HG03025 (cell line): ENCODE results near the gene PLBD1.

Experiments
- ATAC-seq: cut with Tn5 transposase; IDR thresholded peaks from one replicate; pipeline ENCODE4 v1.9.1; 2021; ENCODE audit warnings: mild to moderate bottlenecking, moderate library complexity; ENCODE audit not compliant: unreplicated experiment, low FRiP score

The PLBD1 gene

DNA sequence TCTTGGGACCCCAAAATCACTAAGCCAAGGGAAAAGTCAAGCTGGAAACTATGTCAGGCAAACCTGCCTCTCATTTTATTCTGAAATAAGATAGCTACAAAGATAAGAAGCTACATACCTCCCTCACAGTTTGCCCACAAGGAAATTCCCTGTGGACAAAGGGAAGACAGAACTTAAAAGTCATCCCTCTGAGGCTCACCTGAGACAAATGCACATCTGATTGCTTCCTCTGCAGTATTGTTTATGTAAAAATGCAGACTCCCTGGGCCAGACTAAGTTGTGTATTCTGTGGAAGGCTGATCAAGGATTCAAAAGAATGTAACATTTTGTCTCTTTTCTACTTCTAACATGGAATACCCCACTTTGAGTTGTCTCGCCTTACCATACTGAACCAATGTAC, 2.5 kb upstream of the PLBD1 start:
- ATAC-seq, result no peak

DNA sequence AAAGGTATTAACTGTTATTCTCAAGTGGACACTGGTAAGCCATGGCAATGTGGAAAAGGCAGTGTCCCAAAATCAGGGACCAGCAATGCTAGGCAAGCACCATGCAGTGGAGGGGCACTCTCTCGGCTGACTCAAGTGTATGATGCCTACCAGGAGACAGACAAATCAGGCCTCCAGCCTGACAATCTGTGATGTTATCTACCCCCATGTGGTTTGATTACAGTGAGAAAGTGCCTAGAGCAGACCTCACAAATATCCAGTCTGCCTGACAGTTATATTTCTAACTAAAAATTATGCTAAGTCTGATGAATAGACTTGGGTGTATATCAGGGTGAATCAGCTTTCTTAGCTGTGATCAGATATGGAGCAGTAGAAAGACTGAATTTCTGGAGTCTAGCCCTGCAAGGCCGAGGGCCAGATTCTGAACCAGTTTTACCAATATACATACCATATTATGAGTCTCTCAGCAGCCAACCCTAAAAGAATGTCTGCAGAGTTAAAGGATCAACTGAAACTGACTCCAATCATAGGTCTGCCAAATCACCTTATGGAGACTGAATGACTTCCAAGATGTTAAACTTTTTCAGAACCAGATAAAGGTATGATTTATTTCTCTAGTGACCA, 3.2 kb downstream of the PLBD1 start:
- ATAC-seq, result no peak

DNA sequence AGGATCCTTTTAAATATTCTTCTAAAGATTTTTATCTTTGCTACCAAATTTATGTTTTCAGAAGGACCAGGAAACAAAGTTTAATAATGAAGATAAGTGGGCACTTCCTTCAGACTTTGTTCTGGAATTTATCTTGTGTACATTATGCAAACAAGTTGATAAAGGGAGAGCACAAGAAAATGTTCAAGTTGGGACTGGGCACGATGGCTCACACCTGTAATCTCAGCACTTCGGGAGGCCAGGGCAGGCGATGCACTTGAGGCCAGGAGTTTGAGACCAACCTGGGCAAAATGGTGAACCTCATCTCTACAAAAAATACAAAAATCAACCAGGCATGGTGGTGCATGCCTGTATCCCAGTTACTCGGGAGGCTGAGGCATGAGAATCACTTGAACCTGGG, 4.6 kb downstream of the PLBD1 start:
- no peak for ATAC-seq

DNA sequence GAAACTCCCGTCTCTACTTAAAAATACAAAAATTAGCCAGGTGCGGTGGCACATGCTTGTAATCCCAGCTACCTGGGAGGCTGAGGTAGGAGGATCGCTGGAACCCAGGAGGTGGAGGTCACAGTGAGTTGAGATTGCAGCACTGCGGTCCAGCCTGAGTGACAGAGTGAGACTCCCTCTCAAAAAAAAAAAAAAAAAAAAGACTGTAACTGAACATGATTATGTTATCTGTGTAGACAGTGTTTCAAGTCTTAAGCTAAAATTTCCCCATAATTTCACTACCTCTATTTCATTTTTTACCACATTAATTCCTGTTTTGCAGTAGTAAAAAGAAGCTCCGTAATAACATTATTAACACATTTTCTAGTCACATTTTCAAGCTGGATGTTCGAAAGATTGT, 5.4 kb downstream of the PLBD1 start:
- ATAC-seq, result no peak

DNA sequence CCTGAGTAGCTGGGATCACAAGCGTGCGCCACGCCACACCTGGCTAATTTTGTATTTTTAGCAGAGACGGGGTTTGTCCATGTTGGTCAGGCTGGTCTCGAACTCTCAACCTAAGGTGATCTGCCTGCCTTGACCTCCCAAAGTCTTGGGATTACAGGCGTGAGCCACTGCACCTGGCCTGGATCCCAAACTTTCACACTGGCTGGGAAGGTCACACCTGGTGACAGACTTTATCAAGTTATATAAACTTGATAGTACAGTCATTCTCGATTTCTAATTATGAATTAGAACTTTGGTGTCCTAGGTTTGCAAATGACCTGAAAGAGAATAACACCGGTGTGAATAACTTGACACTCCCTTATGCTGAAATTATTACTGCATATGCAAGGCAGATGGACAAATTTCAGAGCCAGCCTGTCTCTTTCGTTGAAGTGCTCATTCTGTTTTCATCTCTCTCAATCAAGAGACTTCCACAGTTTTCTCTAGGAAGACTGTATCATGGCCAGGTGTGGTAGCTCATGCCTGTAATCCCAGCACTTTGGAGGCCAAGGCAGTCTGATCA, 5.9 kb downstream of the PLBD1 start:
- no peak for ATAC-seq

DNA sequence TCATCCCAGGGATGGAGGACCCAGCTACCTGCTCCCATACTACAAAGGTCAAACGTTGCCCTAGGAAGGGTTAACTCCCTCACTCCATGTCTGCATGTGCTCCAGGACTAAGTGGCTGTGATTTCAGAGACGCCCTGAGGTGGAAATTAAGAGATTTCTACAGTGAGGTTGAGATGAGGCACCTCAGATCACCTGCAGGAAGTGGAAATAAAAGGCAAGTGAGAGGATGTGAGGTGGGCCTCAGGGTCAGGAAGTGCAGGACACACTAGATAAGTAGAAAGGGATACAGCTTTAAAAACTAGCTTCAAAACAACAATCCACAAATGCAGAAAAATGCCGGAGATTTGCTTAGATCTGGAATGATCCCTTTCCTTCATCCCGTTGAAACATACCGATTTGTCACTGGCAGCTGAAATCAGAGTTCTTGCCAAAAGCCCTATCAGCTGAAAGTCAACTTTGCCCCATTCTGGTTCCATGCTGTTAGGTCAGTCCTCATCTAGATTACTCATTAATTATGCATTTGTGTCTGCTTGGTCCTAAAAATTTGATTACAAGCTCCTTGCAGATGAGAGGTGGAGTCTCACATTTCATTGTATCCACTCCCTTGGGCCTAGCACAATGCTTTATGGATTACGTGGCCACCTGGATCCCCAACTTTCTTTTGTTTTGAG, 6.6 kb downstream of the PLBD1 start:
- no peak for ATAC-seq

DNA sequence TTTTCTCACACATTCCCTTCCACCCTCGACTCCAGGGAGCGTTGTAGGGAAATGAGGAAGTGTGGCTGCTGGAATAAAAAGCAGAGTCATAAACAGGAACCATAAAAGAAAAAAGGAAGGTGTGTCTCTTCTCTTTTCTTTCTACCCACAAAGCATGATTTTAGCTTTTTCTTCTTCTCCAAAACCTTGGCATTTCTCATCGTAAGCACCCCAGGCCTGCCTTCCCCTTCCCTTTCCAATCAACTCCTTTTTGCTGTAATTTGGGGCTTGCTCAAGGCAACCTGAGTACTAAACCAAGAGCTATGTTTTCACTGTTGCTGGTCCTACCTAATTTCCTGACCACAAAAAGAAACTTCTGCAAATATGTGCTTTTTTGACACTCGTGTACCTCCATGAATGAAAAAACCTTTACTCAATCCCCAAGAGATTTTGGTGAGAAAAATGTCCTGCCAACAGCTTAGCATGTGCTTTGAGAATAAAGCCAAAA, 9.2 kb downstream of the PLBD1 start:
- ATAC-seq, result no peak

DNA sequence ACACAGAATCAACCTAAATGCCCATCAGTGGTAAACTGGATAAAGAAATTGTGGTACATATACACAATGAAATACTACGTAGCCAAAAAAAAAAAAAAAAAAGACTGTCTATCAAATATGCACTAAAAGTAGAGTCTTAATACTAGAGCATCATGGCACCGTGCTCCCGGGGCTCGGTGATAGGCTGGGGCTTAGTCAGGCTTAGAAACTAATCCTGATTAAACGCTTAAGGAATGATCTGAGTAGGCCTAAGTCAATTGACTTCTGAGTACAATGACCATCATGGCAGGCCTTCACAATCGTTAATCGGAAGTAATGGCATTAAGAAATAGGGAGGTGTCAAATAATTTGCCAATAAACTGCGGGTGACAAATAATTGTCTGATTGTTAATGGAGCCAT, 9.7 kb downstream of the PLBD1 start:
- no peak for ATAC-seq

DNA sequence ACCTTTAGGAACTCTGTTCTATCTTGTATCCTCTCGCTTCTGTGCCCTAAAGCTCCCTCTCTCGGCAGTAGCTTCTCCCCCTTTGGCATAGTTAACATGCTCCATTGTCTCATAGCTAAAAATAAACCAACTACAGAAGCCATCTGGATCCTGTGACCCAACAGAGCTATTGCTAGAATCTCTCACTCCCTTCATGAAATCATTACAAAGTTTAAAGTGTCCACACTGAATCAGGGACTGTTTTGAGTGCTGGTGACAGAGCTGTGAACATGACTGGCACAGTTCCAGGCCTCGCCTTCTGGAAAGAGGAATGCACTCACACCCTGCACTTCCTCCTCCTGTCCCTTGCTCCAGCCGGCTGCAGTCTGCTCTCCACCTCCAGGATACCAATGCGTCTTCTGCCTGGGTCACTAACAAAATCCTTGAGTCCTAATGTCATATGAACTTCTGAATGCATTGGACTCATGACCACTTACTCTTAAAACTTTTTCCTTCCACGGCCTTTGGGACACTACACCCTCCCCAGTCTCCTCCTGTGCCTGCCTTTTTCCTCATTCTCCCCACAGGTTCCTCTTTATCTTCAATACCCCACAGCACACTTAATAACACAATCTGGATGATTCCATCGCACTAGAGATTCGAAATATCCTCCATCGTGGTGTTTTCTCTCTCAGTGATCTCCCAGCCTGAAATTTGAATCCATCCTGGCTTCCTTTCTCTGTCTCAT, 13.2 kb downstream of the PLBD1 start:
- ATAC-seq, result no peak

DNA sequence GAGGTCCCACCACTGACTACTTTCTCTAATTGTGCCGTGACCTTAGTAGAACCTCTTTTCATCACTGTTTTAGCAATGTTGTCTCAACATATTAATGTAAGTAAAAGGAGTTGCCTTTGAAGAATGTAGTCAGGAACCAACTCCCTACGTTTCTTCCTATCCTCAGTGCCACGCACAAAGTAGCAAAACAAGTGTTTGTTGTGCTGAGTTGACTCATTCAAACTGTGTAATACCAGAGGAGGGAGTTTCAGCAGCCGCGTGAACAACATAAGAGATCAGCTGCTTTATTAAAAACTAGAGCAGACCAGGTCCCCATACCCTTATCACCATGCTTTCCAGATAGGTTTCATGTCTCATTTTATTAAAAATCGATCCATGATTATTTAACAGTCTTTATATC, 19.1 kb downstream of the PLBD1 start:
- no peak for ATAC-seq

DNA sequence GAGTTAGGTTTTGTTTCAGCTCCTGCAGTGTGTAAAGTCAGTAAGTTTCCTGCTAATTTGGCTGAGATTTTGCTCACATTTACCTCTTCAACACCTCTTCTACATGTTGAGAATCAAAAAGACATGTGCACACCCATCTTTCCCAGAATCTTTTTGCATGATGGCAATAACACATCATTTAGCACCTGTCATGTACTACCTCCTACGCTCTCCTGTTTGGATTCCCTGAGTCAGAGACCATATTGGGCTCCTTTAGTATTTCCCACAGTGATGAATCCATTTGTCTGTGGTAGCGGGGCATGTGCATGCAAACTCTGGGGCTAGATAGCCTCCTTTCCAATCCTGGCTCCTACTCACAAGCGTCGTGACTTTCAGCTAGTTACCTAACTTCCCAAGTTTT, 20.1 kb downstream of the PLBD1 start:
- no peak for ATAC-seq

DNA sequence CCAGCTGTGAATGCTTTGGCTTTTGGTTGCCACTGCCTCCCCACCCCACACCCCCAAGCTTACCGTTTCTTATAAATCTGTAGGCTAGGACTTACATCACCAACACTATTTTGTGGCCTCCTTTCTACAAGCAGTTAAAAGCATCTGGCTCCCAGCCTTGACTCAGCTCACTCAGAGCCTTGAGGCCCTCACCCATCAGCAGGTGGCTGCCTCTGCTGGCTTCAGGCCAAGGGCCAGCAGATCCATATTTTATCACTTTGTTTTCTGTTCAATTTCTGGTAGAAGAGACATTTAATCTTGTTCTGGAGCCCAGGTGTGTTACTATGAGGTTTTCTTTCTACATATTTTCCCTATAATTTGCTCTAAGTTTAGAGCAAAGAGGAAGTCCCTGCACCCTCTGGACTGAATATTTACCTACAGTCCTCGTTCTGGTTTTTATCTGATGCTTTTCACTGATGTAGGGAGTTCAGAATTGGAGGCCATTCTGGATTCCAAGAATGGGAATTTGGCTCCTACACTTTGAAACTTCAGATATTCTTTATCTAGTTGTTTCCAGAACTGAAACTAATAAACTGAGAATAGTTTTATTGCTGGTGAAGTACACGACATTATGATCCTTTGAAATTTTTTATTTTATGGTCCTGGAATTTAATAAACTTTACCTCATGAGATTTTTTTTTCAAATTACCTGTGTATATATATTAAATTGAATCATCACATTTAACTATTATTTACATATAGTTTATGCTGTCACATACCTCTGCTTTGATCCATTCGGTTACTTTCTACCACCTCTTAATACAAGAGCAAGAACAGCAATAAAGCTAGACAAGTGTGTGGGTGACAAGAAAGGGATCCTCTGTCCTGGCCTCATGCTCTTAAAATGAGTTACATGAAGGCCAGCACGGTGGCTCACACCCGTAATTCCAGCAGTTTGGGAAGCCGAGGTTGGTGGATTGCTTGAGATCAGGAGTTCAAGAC, 22.2 kb downstream of the PLBD1 start:
- no peak for ATAC-seq

DNA sequence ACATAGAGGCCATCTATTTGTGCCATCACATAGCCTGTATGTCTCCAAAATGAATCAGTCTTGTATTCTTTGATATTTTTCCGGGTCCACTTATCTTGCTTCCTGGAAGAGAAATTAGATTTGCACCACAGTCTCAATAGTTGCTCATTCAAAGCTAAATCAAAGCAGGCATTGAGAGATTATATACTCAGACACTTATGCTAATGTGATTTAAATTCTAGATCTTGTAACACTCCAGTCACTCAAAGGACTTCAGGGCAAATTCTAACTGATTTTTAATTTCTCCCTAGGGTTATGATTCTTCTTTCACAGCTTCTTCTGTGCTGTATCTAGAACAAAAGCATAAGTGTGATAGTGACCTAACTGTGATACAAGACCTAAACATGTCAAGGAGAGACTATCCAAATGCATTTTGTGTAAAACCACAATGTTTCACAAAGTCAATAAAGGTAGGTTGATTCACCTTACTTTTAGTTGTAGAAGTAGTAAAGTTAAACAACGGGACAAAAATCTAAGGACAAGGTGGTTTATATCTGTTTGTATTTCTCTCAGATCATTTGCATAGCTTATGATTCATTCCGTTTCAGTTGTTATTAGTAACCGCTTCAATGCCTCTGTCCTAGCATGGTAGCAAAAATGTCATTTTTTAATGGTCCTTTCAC, 26.8 kb downstream of the PLBD1 start:
- no peak for ATAC-seq

DNA sequence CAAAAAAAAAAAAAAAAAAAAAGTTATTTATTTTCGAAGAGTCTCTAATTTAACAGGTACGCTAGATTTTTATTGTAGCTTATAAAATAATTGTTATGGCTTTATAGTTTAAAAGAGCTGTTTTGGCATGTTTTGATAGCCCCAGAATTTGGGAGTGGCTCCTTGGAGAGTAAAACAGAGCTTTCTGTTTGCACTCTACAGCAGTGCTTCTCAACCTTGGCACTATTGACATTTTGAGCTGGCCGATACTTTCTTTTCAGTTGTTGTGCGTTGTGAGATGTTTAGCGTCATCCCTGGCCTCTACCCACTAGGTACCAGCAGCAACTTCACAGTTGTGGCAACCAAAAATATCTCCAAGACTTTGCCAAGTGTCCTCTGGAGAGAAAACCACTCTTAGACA, 30.6 kb downstream of the PLBD1 start:
- no peak for ATAC-seq

DNA sequence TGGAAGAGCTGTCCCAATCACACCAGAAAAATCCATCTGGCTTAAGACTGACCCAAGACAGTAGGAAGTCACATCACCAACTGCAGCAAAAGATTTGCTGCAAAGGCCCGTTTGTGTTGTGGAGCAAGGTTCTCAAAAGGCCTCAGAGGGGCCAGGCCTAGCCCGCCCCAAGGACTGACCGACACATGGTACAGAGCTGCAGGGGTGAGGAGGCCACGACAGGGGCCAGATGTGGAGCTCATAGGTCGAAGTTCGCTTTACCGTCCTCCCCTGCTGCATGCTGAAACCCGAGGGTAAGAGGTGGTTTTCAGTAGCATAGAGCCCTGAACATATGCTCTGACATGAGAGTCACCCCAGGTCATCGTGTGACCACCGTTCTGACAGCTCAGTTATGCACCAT, 35.5 kb downstream of the PLBD1 start:
- ATAC-seq, result no peak

DNA sequence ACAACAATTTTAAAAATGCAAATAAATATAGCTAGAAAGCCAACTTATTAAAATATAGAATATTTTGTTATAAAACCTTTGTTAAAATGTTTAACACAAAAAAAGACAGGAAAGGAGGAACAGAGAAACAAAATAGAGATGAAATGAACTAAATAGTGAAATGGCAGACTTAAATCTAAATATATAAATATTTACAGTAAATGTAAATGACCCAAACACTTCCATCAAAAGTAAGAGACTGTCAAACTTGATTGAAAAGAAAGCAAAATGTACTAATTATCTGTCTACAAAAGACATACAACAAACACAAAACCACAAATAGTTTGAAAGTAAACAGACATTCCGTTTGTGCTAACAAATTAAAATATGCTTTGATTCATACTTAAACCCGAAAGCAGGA, 41.7 kb downstream of the PLBD1 start:
- no peak for ATAC-seq

DNA sequence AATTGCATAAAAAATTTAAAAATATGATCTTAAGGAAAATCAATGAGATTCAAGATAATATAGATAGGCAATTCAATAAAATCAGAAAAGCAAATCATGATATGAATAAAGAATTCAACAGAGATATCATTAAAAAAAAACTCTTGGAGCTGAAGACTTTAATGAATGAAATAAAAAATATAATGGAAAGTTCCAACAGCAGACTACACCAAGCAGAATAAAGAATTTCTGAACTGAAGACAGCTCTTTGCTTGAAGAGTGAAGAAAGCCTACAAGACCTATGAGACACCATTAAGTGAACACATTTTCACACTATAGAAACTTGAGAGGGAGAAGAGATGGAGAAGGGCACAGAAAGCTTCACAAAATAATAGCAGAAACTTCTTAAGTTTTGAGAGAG, 45.9 kb downstream of the PLBD1 start:
- ATAC-seq, result no peak

DNA sequence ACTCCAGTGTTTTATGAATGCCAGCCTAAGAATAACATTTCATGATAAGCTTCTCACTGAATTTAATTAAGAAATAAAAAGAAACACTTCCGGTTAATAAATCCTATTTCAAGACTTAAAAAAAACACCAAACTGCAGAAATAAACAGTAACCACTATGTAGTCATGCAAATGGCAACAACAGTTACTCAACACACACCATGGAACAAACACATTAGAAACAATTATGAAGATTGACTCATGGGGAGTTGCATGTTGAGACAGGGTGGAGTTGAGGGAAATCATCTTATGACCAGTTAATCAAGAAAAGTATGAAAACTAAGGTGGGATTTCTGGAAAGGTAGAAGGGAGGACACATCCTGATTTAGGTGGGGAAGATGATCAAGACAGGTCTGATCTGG, 52.7 kb downstream of the PLBD1 start:
- ATAC-seq, result no peak

DNA sequence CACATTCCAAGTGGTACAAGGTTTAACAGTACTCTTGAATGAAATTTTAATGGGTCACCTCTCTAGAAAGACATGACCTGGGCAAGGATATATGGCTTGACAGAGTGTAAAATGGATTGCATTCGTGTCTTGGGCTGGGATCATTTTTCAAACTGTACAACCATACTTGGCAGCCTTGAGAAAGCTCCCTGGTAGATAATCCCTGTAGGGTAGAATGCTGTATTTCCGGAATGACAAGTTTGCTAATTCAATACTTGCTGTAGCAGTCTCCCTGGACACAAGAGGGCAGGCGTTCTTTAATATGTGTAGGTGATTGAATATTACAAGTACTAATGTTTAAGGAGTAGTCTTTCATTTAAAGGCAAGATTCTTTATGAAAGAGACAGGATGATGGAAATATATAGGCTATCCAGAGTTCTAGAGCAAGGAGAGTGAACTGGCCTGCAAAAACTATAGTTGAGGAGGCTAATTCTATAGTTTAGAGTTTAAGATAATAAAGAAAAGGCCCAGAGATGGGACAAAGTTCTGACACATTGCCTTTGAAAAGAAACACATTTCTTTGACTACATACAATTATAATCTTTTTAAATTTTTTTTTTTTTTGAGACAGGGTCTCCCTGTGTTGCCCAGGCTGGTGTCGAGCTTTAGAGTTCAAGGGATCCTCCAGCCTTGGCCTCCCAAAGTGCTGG, 53.4 kb downstream of the PLBD1 start:
- no peak for ATAC-seq
